HepG2 (cell line): Measurements from ENCODE around the gene SMPD2. TPM values are rescaled to one million over a fixed set of nuclear protein-coding genes. Genes with fewer than 3 reads are reported as not detected.

ENCODE experiments used
- ARNTL ChIP-seq: sonication (generic); formaldehyde crosslinking; IDR thresholded peaks from 2 replicates; pipeline ENCODE4 v1.4.0; 2020; ENCODE audit warnings: mild to moderate bottlenecking, missing genetic modification reagents
- KDM2A ChIP-seq: sonication (generic); formaldehyde crosslinking; IDR thresholded peaks from 2 replicates; pipeline ENCODE4 v1.4.0; 2020; ENCODE audit warnings: low read depth, missing genetic modification reagents, borderline replicate concordance
- KDM5A ChIP-seq: fragments of 200-600 bp; sonication (generic); IDR thresholded peaks from 2 replicates; pipeline ENCODE4 v1.7.0; 2018; ENCODE audit warnings: antibody characterized with exemption, mild to moderate bottlenecking, low read length, borderline replicate concordance
- LCORL ChIP-seq, 2 experiments: fragments of 450-650 bp in 1 of 2; sonication (generic) in 1 of 2; formaldehyde crosslinking in 1 of 2; IDR thresholded peaks; 2 replicates each; pipeline versions ENCODE4 v1.5.0 to v1.6.1; 2017 to 2020; ENCODE audit warnings: antibody characterized with exemption in 1 of 2, missing genetic modification reagents in 1 of 2
- MAF1 ChIP-seq: sonication (generic); formaldehyde crosslinking; IDR thresholded peaks from 2 replicates; pipeline ENCODE4 v1.5.0; 2020; ENCODE audit warnings: missing genetic modification reagents, borderline replicate concordance
- MED13 ChIP-seq: sonication (generic); formaldehyde crosslinking; IDR thresholded peaks from 2 replicates; pipeline ENCODE4 v1.5.0; 2020; ENCODE audit warnings: missing genetic modification reagents
- MXD3 ChIP-seq: IDR thresholded peaks from 2 replicates; pipeline ENCODE4 v1.6.1; 2016; ENCODE audit warnings: mild to moderate bottlenecking, missing biosample characterization, missing genetic modification reagents
- MXI1 ChIP-seq: IDR thresholded peaks from 3 replicates; pipeline ENCODE4 v1.6.1; 2012; ENCODE audit warnings: low read depth, low read length, inconsistent platforms, borderline replicate concordance
- MYC ChIP-seq: sonication (generic); formaldehyde crosslinking; IDR thresholded peaks from 2 replicates; pipeline ENCODE4 v1.9.0; 2021; ENCODE audit warnings: missing genetic modification reagents, borderline replicate concordance
- MYPOP ChIP-seq: sonication (generic); formaldehyde crosslinking; IDR thresholded peaks from 2 replicates; pipeline ENCODE4 v1.8.1; 2023; ENCODE audit warnings: mild to moderate bottlenecking, moderate library complexity, missing genetic modification reagents
- NFYC ChIP-seq: IDR thresholded peaks from 2 replicates; pipeline ENCODE4 v1.6.1; 2016; ENCODE audit warnings: missing genetic modification reagents, missing compliant biosample characterization
- NONO ChIP-seq, 2 experiments: fragments of 450-650 bp in 1 of 2; sonication (generic) in 1 of 2; formaldehyde crosslinking in 1 of 2; IDR thresholded peaks in 1 of 2; conservative IDR thresholded peaks in 1 of 2; 2 replicates each; pipeline versions ENCODE4 v1.6.1 to v1.8.0; 2017 to 2022; ENCODE audit warnings: mild to moderate bottlenecking in 1 of 2, missing genetic modification reagents in 1 of 2, moderate library complexity in 1 of 2
- POLR2AphosphoS5 ChIP-seq: IDR thresholded peaks from 2 replicates; pipeline ENCODE4 v1.6.1; 2012; ENCODE audit warnings: low read depth, low read length
- SALL1 ChIP-seq: sonication (generic); formaldehyde crosslinking; IDR thresholded peaks from 2 replicates; pipeline ENCODE4 v1.8.0; 2022; ENCODE audit warnings: mild to moderate bottlenecking, missing genetic modification reagents
- SNAPC2 ChIP-seq: sonication (generic); formaldehyde crosslinking; IDR thresholded peaks from 2 replicates; pipeline ENCODE4 v1.8.1; 2022; ENCODE audit warnings: mild to moderate bottlenecking, missing genetic modification reagents
- SPEN ChIP-seq: sonication (generic); formaldehyde crosslinking; IDR thresholded peaks from 2 replicates; pipeline ENCODE4 v1.5.1; 2020; ENCODE audit warnings: low read depth, mild to moderate bottlenecking, missing genetic modification reagents
- YEATS4 ChIP-seq: sonication (generic); formaldehyde crosslinking; IDR thresholded peaks from 2 replicates; pipeline ENCODE4 v1.4.0; 2020; ENCODE audit warnings: missing genetic modification reagents, borderline replicate concordance
- ZNF10 ChIP-seq: sonication (generic); formaldehyde crosslinking; IDR thresholded peaks from 2 replicates; pipeline ENCODE4 v1.4.0; 2020; ENCODE audit warnings: mild to moderate bottlenecking, low read depth, missing genetic modification reagents, borderline replicate concordance
- ZNF18 ChIP-seq: sonication (generic); formaldehyde crosslinking; IDR thresholded peaks from 2 replicates; pipeline ENCODE4 v1.8.0; 2022; ENCODE audit warnings: mild to moderate bottlenecking, missing genetic modification reagents; ENCODE audit not compliant: insufficient replicate concordance
- ZNF441 ChIP-seq: sonication (generic); formaldehyde crosslinking; IDR thresholded peaks from 2 replicates; pipeline ENCODE4 v1.7.0; 2021; ENCODE audit warnings: missing genetic modification reagents, borderline replicate concordance
- ZNF556 ChIP-seq: sonication (generic); formaldehyde crosslinking; IDR thresholded peaks from 2 replicates; pipeline ENCODE4 v1.4.0; 2020; ENCODE audit warnings: mild to moderate bottlenecking, missing genetic modification reagents, borderline replicate concordance
- ZNF558 ChIP-seq: sonication (generic); formaldehyde crosslinking; IDR thresholded peaks from 2 replicates; pipeline ENCODE4 v1.9.0; 2022; ENCODE audit warnings: mild to moderate bottlenecking, missing genetic modification reagents, borderline replicate concordance
- ZNF576 ChIP-seq: sonication (generic); formaldehyde crosslinking; IDR thresholded peaks from 2 replicates; pipeline ENCODE4 v1.4.0; 2020; ENCODE audit warnings: mild to moderate bottlenecking, missing genetic modification reagents
- ZNF790 ChIP-seq: sonication (generic); formaldehyde crosslinking; IDR thresholded peaks from 2 replicates; pipeline ENCODE4 v1.8.0; 2022; ENCODE audit warnings: missing genetic modification reagents, mild to moderate bottlenecking, borderline replicate concordance
- ZSCAN21 ChIP-seq: sonication (generic); formaldehyde crosslinking; IDR thresholded peaks from 2 replicates; pipeline ENCODE4 v1.8.0; 2022; ENCODE audit warnings: mild to moderate bottlenecking, missing genetic modification reagents, moderate library complexity, borderline replicate concordance
- polyA plus RNA-seq, 8 experiments: library from polyadenylated mRNA; depleted of rRNA in 3 of 8; stranded (reverse) in 7 of 8; unstranded in 1 of 8; fragments of >200 nt; fragmentation: Illumina TruSeq in 4 of 8; extraction: Trizol in 4 of 8; gene quantifications; 2 replicates each; pipeline versions ENCODE4 v1.2.1 to v1.2.3, GENCODE V29; 2011 to 2016; ENCODE audit warnings: low read depth in 4 of 8, missing spikeins in 1 of 8, mixed read lengths in 1 of 8; ENCODE audit not compliant: insufficient read depth in 1 of 8
- total RNA-seq, 5 experiments: library from RNA; depleted of rRNA; stranded (reverse); fragments of >200 nt; fragmentation: Illumina TruSeq; extraction: Trizol; gene quantifications; 2 replicates each; pipeline ENCODE4 v1.2.3, GENCODE V29; 2016; ENCODE audit warnings: low read depth in 1 of 5

The SMPD2 gene
- total and polyA plus RNA-seq, 2 of the 13 experiments (the other 11 are each of a cell fraction or from before 2014, with no cell fraction given), result 5.9 to 10.6 TPM

- TF ChIP-seq YEATS4 (CRISPR knock-in tag) (0 out of 2 replicates have a peak, but pooled peaks have one; percentile 34), NFYC (CRISPR knock-in tag) (peak; percentile 30; the same call in 1 of the 2 replicates), SPEN (CRISPR knock-in tag) (peak; percentile 54; the same call in 1 of the 2 replicates), ZNF576 (CRISPR knock-in tag) (no peak), SNAPC2 (0 out of 2 replicates have a peak, but pooled peaks have one; percentile 48), LCORL (IDR thresholded peaks at IDR 0.05) (no peak), LCORL (CRISPR knock-in tag; IDR thresholded peaks at IDR 0.05) (no peak), ZNF18 (CRISPR knock-in tag) (peak; percentile 37), MXI1 (peak; percentile 90; the same call in 1 of the 3 replicates), MXD3 (CRISPR knock-in tag) (peak; percentile 76), KDM5A (peak; percentile 54; the same call in 1 of the 2 replicates), MYPOP (CRISPR knock-in tag) (peak; percentile 96), MYC (peak; percentile 84; the same call in 1 of the 2 replicates), ZNF790 (peak; percentile 70; the same call in 1 of the 2 replicates), MED13 (CRISPR knock-in tag) (no peak), ARNTL (peak; percentile 59; the same call in 1 of the 2 replicates), POLR2AphosphoS5 (peak; percentile 34), KDM2A (peak; percentile 57; the same call in 1 of the 2 replicates), ZNF556 (0 out of 2 replicates have a peak, but pooled peaks have one; percentile 27), MAF1 (CRISPR knock-in tag) (no peak), ZSCAN21 (CRISPR knock-in tag) (peak; percentile 62; the same call in 1 of the 2 replicates), NONO (IDR thresholded peaks at IDR 0.05) (no peak), NONO (CRISPR knock-in tag; conservative IDR thresholded peaks at IDR 0.05) (peak; percentile 29; the same call in 1 of the 2 replicates), ZNF10 (no peak), SALL1 (CRISPR knock-in tag) (peak; percentile 64), ZNF441 (CRISPR knock-in tag) (no peak), ZNF558 (no peak; the same call in 1 of the 2 replicates)
Measured at GRCh38 chr6:109482905-109483734, 42.6 kb downstream of the SMPD2 start, which contains the start of gene ZBTB24 (continued).
